OCI-LY1 (cell line): ENCODE results near the gene EXOC1L.

Experiments
- H2AFZ ChIP-seq: fragments of 200-600 bp; sonication (generic), shearing (Covaris generic); 2 replicates; pipeline ENCODE4 v1.6.0; 2014; ENCODE audit warnings: antibody characterized with exemption, mild to moderate bottlenecking, low read length
- H3F3A ChIP-seq: fragments of 200-600 bp; sonication (generic), shearing (Covaris generic); 2 replicates; pipeline ENCODE4 v1.6.0; 2014; ENCODE audit warnings: mild to moderate bottlenecking, antibody characterized with exemption, low read length, moderate library complexity; ENCODE audit not compliant: insufficient read depth
- H3K27ac ChIP-seq: fragments of 200-600 bp; sonication (generic); 2 replicates; pipeline ENCODE4 v1.5.1; 2014; ENCODE audit warnings: low read length, mixed run types, mild to moderate bottlenecking, low read depth; ENCODE audit not compliant: poor library complexity, severe bottlenecking
- H3K27me3 ChIP-seq: fragments of 200-600 bp; sonication (generic); 2 replicates; pipeline ENCODE4 v1.6.0; 2014; ENCODE audit warnings: antibody characterized with exemption, mild to moderate bottlenecking, low read length, moderate library complexity; ENCODE audit not compliant: insufficient read depth
- H3K36me3 ChIP-seq: fragments of 200-600 bp; sonication (generic); 2 replicates; pipeline ENCODE4 v1.6.1; 2014; ENCODE audit warnings: mild to moderate bottlenecking, antibody characterized with exemption, low read length, moderate library complexity, mixed read lengths; ENCODE audit not compliant: insufficient read depth
- H3K4me1 ChIP-seq: fragments of 200-600 bp; sonication (generic); 2 replicates; pipeline ENCODE4 v1.5.1; 2014; ENCODE audit warnings: mild to moderate bottlenecking, low read length, moderate library complexity; ENCODE audit not compliant: insufficient read depth, severe bottlenecking
- H3K4me2 ChIP-seq: fragments of 200-600 bp; sonication (generic), shearing (Covaris generic); 2 replicates; pipeline ENCODE4 v1.6.1; 2014; ENCODE audit warnings: low read length
- H3K4me3 ChIP-seq: fragments of 200-600 bp; sonication (generic); 2 replicates; pipeline ENCODE4 v1.5.1; 2014; ENCODE audit warnings: low read length, low read depth, mild to moderate bottlenecking, mixed read lengths; ENCODE audit not compliant: poor library complexity, severe bottlenecking
- H3K79me2 ChIP-seq: fragments of 200-600 bp; shearing (Covaris generic); 2 replicates; pipeline ENCODE4 v1.6.1; 2016; ENCODE audit warnings: mixed run types, low read length, mixed read lengths; ENCODE audit not compliant: insufficient read depth
- H3K9ac ChIP-seq: fragments of 200-600 bp; sonication (generic), shearing (Covaris generic); 2 replicates; pipeline ENCODE4 v1.6.1; 2014; ENCODE audit warnings: mild to moderate bottlenecking, low read length, mixed read lengths
- H3K9me2 ChIP-seq: fragments of 200-600 bp; sonication (generic), shearing (Covaris generic); 2 replicates; pipeline ENCODE4 v1.6.1; 2014; ENCODE audit warnings: low read depth, mild to moderate bottlenecking, low read length, mixed read lengths
- H3K9me3 ChIP-seq: fragments of 200-600 bp; shearing (Covaris generic); 2 replicates; pipeline ENCODE4 v1.6.1; 2014; ENCODE audit warnings: low read length, mixed read lengths
- H4K20me1 ChIP-seq: fragments of 200-600 bp; sonication (generic), shearing (Covaris generic); 2 replicates; pipeline ENCODE4 v1.6.0; 2016; ENCODE audit warnings: mild to moderate bottlenecking, low read length; ENCODE audit not compliant: insufficient read depth
- CTCF ChIP-seq: fragments of 200-600 bp; sonication (generic), shearing (Covaris generic); IDR thresholded peaks from 2 replicates; pipeline ENCODE4 v1.5.1; 2017; ENCODE audit warnings: mild to moderate bottlenecking, antibody characterized with exemption, low read length, moderate library complexity, mixed read lengths
- EZH2 ChIP-seq: fragments of 200-600 bp; sonication (generic), shearing (Covaris generic); IDR thresholded peaks from 2 replicates; pipeline ENCODE4 v1.8.0; 2017; ENCODE audit warnings: borderline replicate concordance, mixed run types, mild to moderate bottlenecking, antibody characterized with exemption, low read length, moderate library complexity, mixed read lengths

Gene EXOC1L

GRCh38 chr4:55880652-55881280, 61.2 kb downstream of the EXOC1L start:
- no peaks in the 10 kb centered on the region for H3K27me3 ChIP-seq
- no peaks in the 10 kb centered on the region for H3K9me3 ChIP-seq
- no peak overlapping the region for H3K4me2 ChIP-seq
- H3K4me1 ChIP-seq, result no peaks in the 10 kb centered on the region
- H3K36me3 ChIP-seq, result peaks cover 33% of the 10 kb centered on the region
- no peaks in the 10 kb centered on the region for H3K79me2 ChIP-seq
- TF ChIP-seq CTCF, result no peak
- no peak for TF ChIP-seq EZH2
- no peaks in the 10 kb centered on the region for H3F3A ChIP-seq
- no peaks in the 10 kb centered on the region for H3K9me2 ChIP-seq
- H3K9ac ChIP-seq, result no peak overlapping the region
- H3K4me3 ChIP-seq, result no peak overlapping the region
- H4K20me1 ChIP-seq, result no peaks in the 10 kb centered on the region
- no peak overlapping the region for H3K27ac ChIP-seq
- no peak overlapping the region for H2AFZ ChIP-seq

GRCh38 chr4:55884093-55884850, 64.7 kb downstream of the EXOC1L start:
- H3K4me1 ChIP-seq, result no peaks in the 10 kb centered on the region
- H3K9me2 ChIP-seq, result no peaks in the 10 kb centered on the region
- no peaks in the 10 kb centered on the region for H3F3A ChIP-seq
- H2AFZ ChIP-seq, result no peak overlapping the region
- no peaks in the 10 kb centered on the region for H4K20me1 ChIP-seq
- no peak overlapping the region for H3K4me2 ChIP-seq
- no peaks in the 10 kb centered on the region for H3K79me2 ChIP-seq
- no peak overlapping the region for H3K4me3 ChIP-seq
- H3K27ac ChIP-seq, result no peak overlapping the region
- no peaks in the 10 kb centered on the region for H3K9me3 ChIP-seq
- TF ChIP-seq EZH2, result no peak
- TF ChIP-seq CTCF, result no peak
- H3K9ac ChIP-seq, result no peak overlapping the region
- H3K36me3 ChIP-seq, result peaks cover 23% of the 10 kb centered on the region
- no peaks in the 10 kb centered on the region for H3K27me3 ChIP-seq

GRCh38 chr4:55884851-55885219, 65.2 kb downstream of the EXOC1L start:
- Histone ChIP-seq H3K4me2 (no peak overlapping the region), H3K4me3 (no peak overlapping the region), H3K9ac (no peak overlapping the region), H3K4me1 (no peaks in the 10 kb centered on the region), H3K27me3 (no peaks in the 10 kb centered on the region), H3K36me3 (peaks cover 26% of the 10 kb centered on the region), H3K27ac (no peak overlapping the region), H2AFZ (no peak overlapping the region), H3K79me2 (no peaks in the 10 kb centered on the region), H3K9me3 (no peaks in the 10 kb centered on the region), H3K9me2 (no peaks in the 10 kb centered on the region), H4K20me1 (no peaks in the 10 kb centered on the region), H3F3A (no peaks in the 10 kb centered on the region)
- TF ChIP-seq CTCF (no peak), EZH2 (no peak)
